ENCODE results near the gene PHLDB3. TPM values are rescaled to one million over a fixed set of nuclear protein-coding genes. Genes with fewer than 3 reads are reported as not detected.
"Not testable (repeated sequence)": the region's sequence is repeated elsewhere in the genome, so short reads cannot be mapped to it uniquely, and the experiment has no call there.

The PHLDB3 gene
- total RNA-seq, 1 donor from 2014 or later = 9.6 TPM

DNA sequence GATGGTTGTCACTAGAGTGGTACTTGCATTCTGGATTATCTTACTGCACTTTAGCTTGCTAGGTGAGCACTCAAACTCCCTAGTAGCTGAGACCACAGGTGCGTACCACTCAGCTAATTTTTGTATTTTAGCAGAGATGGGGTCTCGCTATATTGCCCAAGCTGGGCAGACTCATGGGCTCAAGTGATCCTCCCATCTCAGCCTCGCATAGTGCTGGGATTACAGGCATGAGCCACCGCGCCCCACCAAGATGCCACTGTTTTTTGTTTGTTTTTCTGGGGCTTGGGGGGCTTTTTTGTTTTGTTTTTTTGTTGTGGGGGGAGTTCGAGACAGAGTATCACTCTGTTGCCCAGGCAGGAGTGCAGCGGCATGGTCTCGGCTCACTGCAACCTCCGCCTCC, 56.9 kb downstream of the PHLDB3 start:
- Mint-ChIP-seq H3K9me3 (ENCODE audit: unreplicated experiment) (peaks cover 6% of the 10 kb centered on the region), H3K27me3 (ENCODE audit: unreplicated experiment) (peaks cover 5% of the 10 kb centered on the region), H3K4me1 (ENCODE audit: unreplicated experiment) (peaks cover 2% of the 10 kb centered on the region), H3K27ac (ENCODE audit: unreplicated experiment) (no peak overlapping the region), H3K36me3 (ENCODE audit: low read depth, unreplicated experiment) (peaks cover 4% of the 10 kb centered on the region), H3K4me3 (ENCODE audit: unreplicated experiment) (no peak overlapping the region)
- no peak for TF ChIP-seq CTCF (IDR thresholded peaks at IDR 0.05; ENCODE audit: unreplicated experiment)
- DNase-seq (ENCODE audit: low spot score) = no peak

GRCh38 chr19:43446746-43447489, 57.6 kb downstream of the PHLDB3 start:
- H3K36me3 Mint-ChIP-seq (ENCODE audit: low read depth, unreplicated experiment) = no peaks in the 10 kb centered on the region
- no peak overlapping the region for H3K4me3 Mint-ChIP-seq (ENCODE audit: unreplicated experiment)
- peaks cover 2% of the 10 kb centered on the region for H3K4me1 Mint-ChIP-seq (ENCODE audit: unreplicated experiment)
- H3K27me3 Mint-ChIP-seq (ENCODE audit: unreplicated experiment) = peaks cover 5% of the 10 kb centered on the region
- H3K9me3 Mint-ChIP-seq (ENCODE audit: unreplicated experiment) = no peaks in the 10 kb centered on the region
- peak; percentile 77 for DNase-seq (ENCODE audit: low spot score)
- no peak overlapping the region for H3K27ac Mint-ChIP-seq (ENCODE audit: unreplicated experiment)
- TF ChIP-seq CTCF (IDR thresholded peaks at IDR 0.05; ENCODE audit: unreplicated experiment) = peak; percentile 97

- TF ChIP-seq CTCF (IDR thresholded peaks at IDR 0.05; ENCODE audit: unreplicated experiment) = no peak
- no peak overlapping the region for H3K27ac Mint-ChIP-seq (ENCODE audit: unreplicated experiment)
- H3K9me3 Mint-ChIP-seq (ENCODE audit: unreplicated experiment) = no peaks in the 10 kb centered on the region
- no peak overlapping the region for H3K4me3 Mint-ChIP-seq (ENCODE audit: unreplicated experiment)
- H3K36me3 Mint-ChIP-seq (ENCODE audit: low read depth, unreplicated experiment) = no peaks in the 10 kb centered on the region
- H3K4me1 Mint-ChIP-seq (ENCODE audit: unreplicated experiment) = peaks cover 2% of the 10 kb centered on the region
- H3K27me3 Mint-ChIP-seq (ENCODE audit: unreplicated experiment) = peaks cover 3% of the 10 kb centered on the region
- DNase-seq (ENCODE audit: low spot score) = no peak
Measured at GRCh38 chr19:43445426-43445825, 59.1 kb downstream of the PHLDB3 start.

DNA sequence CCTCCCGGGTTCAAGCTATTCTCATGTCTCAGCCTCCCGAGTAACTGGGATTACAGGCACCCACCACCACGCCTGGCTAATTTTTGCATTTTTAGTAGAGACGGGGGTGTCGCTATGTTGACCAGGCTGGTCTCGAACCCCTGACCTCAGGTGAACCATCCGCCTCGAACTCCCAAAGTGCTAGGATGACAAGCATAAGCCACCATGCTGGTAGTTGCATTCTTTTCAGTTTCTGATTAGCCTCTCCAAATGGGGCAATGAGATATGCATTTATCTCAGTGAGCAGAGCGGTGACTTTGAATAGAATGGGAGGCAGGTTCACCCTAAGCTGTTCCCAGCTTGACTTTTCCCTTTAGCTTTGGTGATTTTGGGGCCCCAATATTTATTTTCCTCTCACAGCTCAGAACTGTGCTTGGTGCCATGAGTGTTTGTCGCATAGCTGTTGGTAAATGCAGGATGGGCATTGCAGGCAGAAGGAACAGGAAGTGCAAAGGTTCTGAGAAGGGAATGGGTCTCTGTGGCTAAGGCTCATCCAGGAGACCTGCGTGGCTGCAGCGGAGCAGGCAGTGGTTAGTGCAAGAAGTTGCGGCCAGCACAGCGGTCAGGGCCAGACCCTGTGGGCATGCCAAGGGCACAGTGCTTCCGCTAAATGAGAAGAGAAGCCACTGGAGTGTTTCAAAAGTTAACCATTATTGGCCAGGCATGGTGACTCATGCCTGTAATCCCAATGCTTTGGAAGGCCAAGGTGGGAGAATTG, 59.8 kb downstream of the PHLDB3 start:
- H3K36me3 Mint-ChIP-seq (ENCODE audit: low read depth, unreplicated experiment) = no peaks in the 10 kb centered on the region
- TF ChIP-seq CTCF (IDR thresholded peaks at IDR 0.05; ENCODE audit: unreplicated experiment) = no peak
- peaks cover 2% of the 10 kb centered on the region for H3K4me1 Mint-ChIP-seq (ENCODE audit: unreplicated experiment)
- H3K27ac Mint-ChIP-seq (ENCODE audit: unreplicated experiment) = no peak overlapping the region
- H3K9me3 Mint-ChIP-seq (ENCODE audit: unreplicated experiment) = no peaks in the 10 kb centered on the region
- no peak overlapping the region for H3K4me3 Mint-ChIP-seq (ENCODE audit: unreplicated experiment)
- DNase-seq (ENCODE audit: low spot score) = no peak
- peaks cover 3% of the 10 kb centered on the region for H3K27me3 Mint-ChIP-seq (ENCODE audit: unreplicated experiment)

- H3K36me3 Mint-ChIP-seq (ENCODE audit: low read depth, unreplicated experiment); DNase-seq (ENCODE audit: low spot score); H3K4me3 Mint-ChIP-seq (ENCODE audit: unreplicated experiment); H3K27ac Mint-ChIP-seq (ENCODE audit: unreplicated experiment); H3K9me3 Mint-ChIP-seq (ENCODE audit: unreplicated experiment); H3K4me1 Mint-ChIP-seq (ENCODE audit: unreplicated experiment); H3K27me3 Mint-ChIP-seq (ENCODE audit: unreplicated experiment): not testable (repeated sequence)
Measured at GRCh38 chr19:43444091-43444490, 60.5 kb downstream of the PHLDB3 start.
